ENCODE data around the gene NMRK1. TPM values are rescaled to one million over a fixed set of nuclear protein-coding genes. Genes with fewer than 3 reads are reported as not detected.

Gene NMRK1
- total RNA-seq, 1 donor from 2014 or later = 8.8 TPM

GRCh38 chr9:75130621-75131230, 42.8 kb upstream of the NMRK1 start:
- ATAC-seq (ENCODE audit: low read depth) (no peak), DNase-seq (no peak)
- intact Hi-C loops (cut with micrococcal nuclease) = no loop called here
- Mint-ChIP-seq H3K4me3 (no peak overlapping the region), H3K27ac (no peak overlapping the region), H3K4me1 (no peaks in the 10 kb centered on the region), H3K9me3 (no peaks in the 10 kb centered on the region), H3K36me3 (ENCODE audit: low read depth) (peaks cover 72% of the 10 kb centered on the region), H3K27me3 (no peaks in the 10 kb centered on the region)
- no peak for TF ChIP-seq CTCF (IDR thresholded peaks at IDR 0.05)
- ChIA-PET CTCF (no interaction called here), POLR2A (no interaction called here)

GRCh38 chr9:75130172-75130571, 42.2 kb upstream of the NMRK1 start:
- CTCF ChIA-PET = no interaction called here
- intact Hi-C loops (cut with micrococcal nuclease) = no loop called here
- ATAC-seq (ENCODE audit: low read depth) (no peak), DNase-seq (no peak)
- H3K4me3 Mint-ChIP-seq = no peak overlapping the region
- H3K9me3 Mint-ChIP-seq = no peaks in the 10 kb centered on the region
- no peaks in the 10 kb centered on the region for H3K27me3 Mint-ChIP-seq
- H3K4me1 Mint-ChIP-seq = no peaks in the 10 kb centered on the region
- no peak overlapping the region for H3K27ac Mint-ChIP-seq
- POLR2A ChIA-PET = no interaction called here
- H3K36me3 Mint-ChIP-seq (ENCODE audit: low read depth) = peaks cover 69% of the 10 kb centered on the region
- TF ChIP-seq CTCF (IDR thresholded peaks at IDR 0.05) = no peak

GRCh38 chr9:75128535-75128934, 40.6 kb upstream of the NMRK1 start:
- Mint-ChIP-seq H3K4me1 (peaks cover 9% of the 10 kb centered on the region), H3K27me3 (no peaks in the 10 kb centered on the region), H3K9me3 (no peaks in the 10 kb centered on the region), H3K27ac (no peak overlapping the region), H3K36me3 (ENCODE audit: low read depth) (peaks cover 65% of the 10 kb centered on the region), H3K4me3 (no peak overlapping the region)
- intact Hi-C loops (cut with micrococcal nuclease) = no loop called here
- ATAC-seq (ENCODE audit: low read depth) (no peak), DNase-seq (no peak)
- ChIA-PET POLR2A (no interaction called here), CTCF (no interaction called here)
- TF ChIP-seq CTCF (IDR thresholded peaks at IDR 0.05) = no peak

GRCh38 chr9:75123696-75124095, 35.7 kb upstream of the NMRK1 start:
- no peak for TF ChIP-seq CTCF (IDR thresholded peaks at IDR 0.05)
- Mint-ChIP-seq H3K4me3 (no peak overlapping the region), H3K36me3 (ENCODE audit: low read depth) (peaks cover 53% of the 10 kb centered on the region), H3K27ac (no peak overlapping the region), H3K9me3 (no peaks in the 10 kb centered on the region), H3K27me3 (no peaks in the 10 kb centered on the region), H3K4me1 (peaks cover 14% of the 10 kb centered on the region)
- intact Hi-C loops (cut with micrococcal nuclease) = no loop called here
- ChIA-PET POLR2A (interaction anchor here (1.6 kb wide), 1 partner anchor 34 kb away, joined by 3 read pairs; no protein-coding TSS in a partner anchor), CTCF (no interaction called here)
- DNase-seq (no peak), ATAC-seq (ENCODE audit: low read depth) (no peak)

GRCh38 chr9:75121914-75122558, 34.1 kb upstream of the NMRK1 start:
- Mint-ChIP-seq H3K27me3 (no peaks in the 10 kb centered on the region), H3K4me1 (peaks cover 24% of the 10 kb centered on the region), H3K4me3 (no peak overlapping the region), H3K9me3 (no peaks in the 10 kb centered on the region), H3K36me3 (ENCODE audit: low read depth) (peaks cover 61% of the 10 kb centered on the region), H3K27ac (no peak overlapping the region)
- TF ChIP-seq CTCF (IDR thresholded peaks at IDR 0.05) = no peak
- DNase-seq (no peak), ATAC-seq (ENCODE audit: low read depth) (no peak)
- CTCF ChIA-PET = no interaction called here
- intact Hi-C loops (cut with micrococcal nuclease) = no loop called here
- POLR2A ChIA-PET = no interaction called here
